OCI-LY7 (cell line): ENCODE results near the gene SLC8A1. TPM values are rescaled to one million over a fixed set of nuclear protein-coding genes. Genes with fewer than 3 reads are reported as not detected.

Source experiments
- BruUV-seq: library from RNA; stranded (reverse); fragments of 400-500 nt; replicated peaks from 2 replicates; lab custom pipeline; 2021; lab: Mats Ljungman, UMichigan
- CTCF ChIA-PET: fragments of 300-600 bp; sonication (Branson Sonifier 250); formaldehyde crosslinking; loops from one replicate; lab custom pipeline; 2022; ENCODE audit warnings: antibody characterized with exemption; ENCODE audit not compliant: unreplicated experiment; lab: Charles Lee
- POLR2A ChIA-PET: fragments of 300-600 bp; sonication (Branson Sonifier 250); formaldehyde crosslinking; loops from one replicate; lab custom pipeline; 2022; ENCODE audit warnings: antibody characterized with exemption; lab: Charles Lee
- DNase-seq: peaks from one replicate; pipeline ENCODE4 v3.0.0-alpha.2; 2015; ENCODE audit warnings: low spot score
- H2AFZ ChIP-seq: fragments of 200-600 bp; sonication (generic), shearing (Covaris generic); 2 replicates; pipeline ENCODE4 v1.6.1; 2014; ENCODE audit warnings: mild to moderate bottlenecking, antibody characterized with exemption, low read length, moderate library complexity
- H3K27ac ChIP-seq: fragments of 200-600 bp; sonication (generic); 2 replicates; pipeline ENCODE4 v1.5.1; 2014; ENCODE audit warnings: mixed run types, low read depth, mild to moderate bottlenecking, moderate library complexity, low read length, inconsistent platforms; ENCODE audit not compliant: poor library complexity, severe bottlenecking
- H3K36me3 ChIP-seq: fragments of 200-600 bp; sonication (generic); 2 replicates; pipeline ENCODE4 v1.6.1; 2014; ENCODE audit warnings: mild to moderate bottlenecking, antibody characterized with exemption, low read length, moderate library complexity, mixed read lengths; ENCODE audit not compliant: insufficient read depth
- H3K4me1 ChIP-seq: fragments of 200-600 bp; sonication (generic); 2 replicates; pipeline ENCODE4 v1.5.1; 2014; ENCODE audit warnings: mild to moderate bottlenecking, low read length; ENCODE audit not compliant: insufficient read depth, poor library complexity, severe bottlenecking
- H3K4me2 ChIP-seq: fragments of 200-600 bp; sonication (generic); 2 replicates; pipeline ENCODE4 v1.6.1; 2014; ENCODE audit warnings: mild to moderate bottlenecking, low read length
- H3K4me3 ChIP-seq: fragments of 200-600 bp; sonication (generic); 2 replicates; pipeline ENCODE4 v1.5.1; 2014; ENCODE audit warnings: mild to moderate bottlenecking, low read depth, low read length; ENCODE audit not compliant: poor library complexity, severe bottlenecking
- H3K79me2 ChIP-seq: fragments of 200-600 bp; sonication (generic); 2 replicates; pipeline ENCODE4 v1.6.1; 2016; ENCODE audit warnings: low read depth, mild to moderate bottlenecking, low read length, moderate library complexity, mixed read lengths; ENCODE audit not compliant: insufficient read depth
- H3K9me2 ChIP-seq: fragments of 200-600 bp; sonication (generic); 2 replicates; pipeline ENCODE4 v1.6.1; 2016; ENCODE audit warnings: mild to moderate bottlenecking, low read length, mixed read lengths; ENCODE audit not compliant: insufficient read depth
- H3K9me3 ChIP-seq: fragments of 200-600 bp; sonication (generic); 2 replicates; pipeline ENCODE4 v1.6.1; 2014; ENCODE audit warnings: mild to moderate bottlenecking, mixed run types, low read length, mixed read lengths
- H4K20me1 ChIP-seq: fragments of 200-600 bp; sonication (generic); 2 replicates; pipeline ENCODE4 v1.6.1; 2014; ENCODE audit warnings: mild to moderate bottlenecking, antibody characterized with exemption, low read length, moderate library complexity, mixed read lengths; ENCODE audit not compliant: insufficient read depth
- CTCF ChIP-seq: fragments of 200-600 bp; sonication (generic); conservative IDR thresholded peaks from 2 replicates; pipeline ENCODE4 v1.5.1; 2014; ENCODE audit warnings: mild to moderate bottlenecking, antibody characterized with exemption, low read length, moderate library complexity, mixed read lengths
- EZH2phosphoT487 ChIP-seq: fragments of 200-600 bp; sonication (generic); IDR thresholded peaks from 2 replicates; pipeline ENCODE4 v1.6.1; 2018; ENCODE audit warnings: low read depth, borderline replicate concordance, mild to moderate bottlenecking, mixed run types, antibody characterized with exemption, low read length, moderate library complexity, mixed read lengths
- intact Hi-C: fragments of 100-400 bp; cut with micrococcal nuclease; formaldehyde crosslinking; loops from one replicate; pipeline ENCODE4 v1.10.0; 2022; ENCODE audit not compliant: unreplicated experiment
- total RNA-seq, 2 experiments: library from RNA; depleted of rRNA in 1 of 2; stranded (reverse); fragments of >200 nt in 1 of 2; shearing (Covaris generic) in 1 of 2; gene quantifications; 2 replicates each; pipeline ENCODE4 v1.2.3, GENCODE V29; 2014 to 2022

Gene SLC8A1
- total RNA-seq, 2 experiments from 2014 or later, result 3.6 to 7.3 TPM

GRCh38 chr2:40261042-40261441, 190.8 kb downstream of the SLC8A1 start:
- no peak for TF ChIP-seq EZH2phosphoT487
- no peak for TF ChIP-seq CTCF
- no peak for DNase-seq
- no TSS peak for BruUV-seq
- H3K9me2 ChIP-seq, result no peaks in the 10 kb centered on the region
- no peak overlapping the region for H3K27ac ChIP-seq
- H4K20me1 ChIP-seq, result no peaks in the 10 kb centered on the region
- no peaks in the 10 kb centered on the region for H3K79me2 ChIP-seq
- H3K36me3 ChIP-seq, result no peaks in the 10 kb centered on the region
- POLR2A ChIA-PET, result interaction anchor here (0.6 to 2.4 kb wide), 6 partner anchors 11 to 199 kb away, joined by 3 to 12 read pairs (median 8); no protein-coding TSS in a partner anchor
- H3K4me3 ChIP-seq, result no peak overlapping the region
- no peaks in the 10 kb centered on the region for H3K9me3 ChIP-seq
- peaks cover 40% of the 10 kb centered on the region for H3K4me1 ChIP-seq
- CTCF ChIA-PET, result no interaction called here
- H3K4me2 ChIP-seq, result peak overlapping the region; percentile 50
- H2AFZ ChIP-seq, result peak overlapping the region; percentile 29; the same call in 1 of the 2 replicates
- intact Hi-C loops, result no loop called here

- CTCF ChIA-PET, result no interaction called here
- no peaks in the 10 kb centered on the region for H3K9me2 ChIP-seq
- H3K27ac ChIP-seq, result no peak overlapping the region
- H4K20me1 ChIP-seq, result no peaks in the 10 kb centered on the region
- H3K36me3 ChIP-seq, result no peaks in the 10 kb centered on the region
- H3K4me3 ChIP-seq, result no peak overlapping the region
- H2AFZ ChIP-seq, result peak overlapping the region; percentile 29; the same call in 1 of the 2 replicates
- no TSS peak for BruUV-seq
- no peaks in the 10 kb centered on the region for H3K79me2 ChIP-seq
- no peaks in the 10 kb centered on the region for H3K9me3 ChIP-seq
- DNase-seq, result peak; percentile 18
- intact Hi-C loops, result no loop called here
- H3K4me2 ChIP-seq, result peak overlapping the region; percentile 50
- no peak for TF ChIP-seq EZH2phosphoT487
- TF ChIP-seq CTCF, result no peak
- peaks cover 40% of the 10 kb centered on the region for H3K4me1 ChIP-seq
- POLR2A ChIA-PET, result interaction anchor here (0.9 to 2.3 kb wide), 5 partner anchors 9 to 104 kb away, joined by 3 to 9 read pairs (median 9); no protein-coding TSS in a partner anchor
Measured at GRCh38 chr2:40260437-40260836, 191.5 kb downstream of the SLC8A1 start.

GRCh38 chr2:40259900-40260299, 192.0 kb downstream of the SLC8A1 start:
- POLR2A ChIA-PET, result interaction anchor here (0.9 to 2.3 kb wide), 4 partner anchors 9 to 104 kb away, joined by 3 to 9 read pairs (median 8); no protein-coding TSS in a partner anchor
- BruUV-seq, result no TSS peak
- CTCF ChIA-PET, result no interaction called here
- Histone ChIP-seq H2AFZ (no peak overlapping the region), H3K4me3 (no peak overlapping the region), H3K36me3 (no peaks in the 10 kb centered on the region), H3K4me2 (peak overlapping the region; percentile 50), H3K9me2 (no peaks in the 10 kb centered on the region), H3K79me2 (no peaks in the 10 kb centered on the region), H3K9me3 (no peaks in the 10 kb centered on the region), H3K4me1 (peaks cover 40% of the 10 kb centered on the region), H4K20me1 (no peaks in the 10 kb centered on the region), H3K27ac (no peak overlapping the region)
- intact Hi-C loops, result no loop called here
- DNase-seq, result no peak
- TF ChIP-seq CTCF, result no peak
- TF ChIP-seq EZH2phosphoT487, result no peak
